ENCODE results near the gene ADRB2.
"Not testable (repeated sequence)": the region's sequence is repeated elsewhere in the genome, so short reads cannot be mapped to it uniquely, and the experiment has no call there.

ADRB2 gene

DNA sequence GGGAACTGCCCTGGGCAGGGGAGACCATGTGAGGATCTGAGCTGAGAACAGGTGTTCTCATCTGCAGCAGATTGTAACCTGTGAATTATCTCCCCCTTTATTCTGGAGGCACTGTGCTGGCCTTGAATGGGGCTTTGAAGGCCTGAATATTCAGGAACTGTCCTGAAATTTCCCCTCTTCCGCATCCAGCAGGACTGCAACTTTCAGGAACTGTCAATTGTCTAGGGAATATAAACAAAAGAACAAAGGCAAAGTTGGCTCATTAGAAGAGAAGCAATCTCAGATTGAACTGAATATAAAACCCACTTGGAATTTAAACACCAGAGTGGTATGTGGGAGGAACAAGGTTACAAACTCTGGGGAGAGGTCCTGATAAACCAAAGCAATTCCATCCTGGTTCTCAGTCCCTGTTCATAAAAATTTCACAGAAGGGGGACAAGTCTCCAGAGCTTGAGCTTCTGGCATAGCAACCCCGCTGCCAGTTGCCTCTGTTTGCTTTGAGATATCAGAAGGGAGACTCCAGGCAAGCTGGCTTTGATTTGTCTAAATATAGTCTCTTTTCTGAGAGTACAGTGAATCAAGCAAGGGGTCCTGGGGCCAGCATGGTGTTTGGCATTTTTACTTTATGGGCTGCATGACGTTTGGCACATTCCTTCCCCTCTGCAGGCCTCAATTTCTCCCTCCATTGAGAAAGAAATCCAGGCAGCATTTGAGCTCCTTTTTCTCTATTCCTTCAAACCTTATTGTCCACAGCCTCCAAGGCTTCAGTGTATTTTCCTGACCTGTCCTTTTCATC is 47.5 kb downstream of the ADRB2 start:
- TF ChIP-seq EZH2phosphoT487 (IDR thresholded peaks at IDR 0.05; ENCODE audit: borderline replicate concordance, low read length), result no peak
- Histone ChIP-seq H3K4me3 (ENCODE audit: low read length) (no peak overlapping the region), H3K9me3 (ENCODE audit: control insufficient read depth, insufficient read depth, low read length) (no peaks in the 10 kb centered on the region), H3K27ac (ENCODE audit: low read depth, low read length) (no peak overlapping the region), H3K4me2 (ENCODE audit: low read length) (no peak overlapping the region), H3K79me2 (ENCODE audit: control insufficient read depth, low read length) (no peaks in the 10 kb centered on the region), H3K9me2 (replicated peaks; ENCODE audit: control insufficient read depth, low read length) (no peaks in the 10 kb centered on the region), H3F3A (ENCODE audit: control insufficient read depth, insufficient read depth) (no peaks in the 10 kb centered on the region), H3K36me3 (ENCODE audit: control insufficient read depth, low read length) (no peaks in the 10 kb centered on the region), H3K27me3 (ENCODE audit: control insufficient read depth, low read length) (no peaks in the 10 kb centered on the region), H3K4me1 (ENCODE audit: control insufficient read depth, low read length) (no peaks in the 10 kb centered on the region), H4K20me1 (ENCODE audit: control insufficient read depth, insufficient read depth, low read depth, low read length) (no peaks in the 10 kb centered on the region)

DNA sequence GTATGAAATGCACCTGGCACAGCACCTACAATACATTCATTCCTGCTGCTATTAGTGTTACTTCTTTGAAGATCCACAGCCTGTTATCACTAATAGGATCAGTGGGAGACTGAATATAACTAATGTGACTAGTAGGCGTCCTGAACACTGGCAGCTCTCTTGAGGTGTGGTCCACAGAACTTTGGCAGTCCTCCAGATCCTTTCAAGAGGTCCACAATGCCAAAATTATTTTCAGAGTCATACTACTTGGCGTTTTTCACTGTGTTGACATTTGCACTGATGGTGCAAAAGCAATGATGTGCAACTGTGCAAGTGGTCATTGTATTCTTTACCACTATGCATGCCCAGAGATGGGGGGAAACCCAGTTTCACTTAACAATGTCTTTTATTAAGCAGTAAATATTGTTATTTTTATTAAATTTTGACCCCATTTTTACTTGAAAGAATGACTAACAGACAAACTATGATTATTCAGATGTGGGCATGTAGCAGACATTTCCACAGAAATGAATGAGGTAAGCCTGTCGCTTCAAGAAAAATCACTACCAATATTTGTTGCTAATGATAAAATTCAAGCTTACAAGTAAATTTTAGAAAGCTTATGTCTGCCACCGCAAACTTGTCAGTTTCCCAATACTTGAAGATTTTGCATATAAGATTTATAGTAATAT is 48.9 kb downstream of the ADRB2 start:
- TF ChIP-seq, protein P1, sequence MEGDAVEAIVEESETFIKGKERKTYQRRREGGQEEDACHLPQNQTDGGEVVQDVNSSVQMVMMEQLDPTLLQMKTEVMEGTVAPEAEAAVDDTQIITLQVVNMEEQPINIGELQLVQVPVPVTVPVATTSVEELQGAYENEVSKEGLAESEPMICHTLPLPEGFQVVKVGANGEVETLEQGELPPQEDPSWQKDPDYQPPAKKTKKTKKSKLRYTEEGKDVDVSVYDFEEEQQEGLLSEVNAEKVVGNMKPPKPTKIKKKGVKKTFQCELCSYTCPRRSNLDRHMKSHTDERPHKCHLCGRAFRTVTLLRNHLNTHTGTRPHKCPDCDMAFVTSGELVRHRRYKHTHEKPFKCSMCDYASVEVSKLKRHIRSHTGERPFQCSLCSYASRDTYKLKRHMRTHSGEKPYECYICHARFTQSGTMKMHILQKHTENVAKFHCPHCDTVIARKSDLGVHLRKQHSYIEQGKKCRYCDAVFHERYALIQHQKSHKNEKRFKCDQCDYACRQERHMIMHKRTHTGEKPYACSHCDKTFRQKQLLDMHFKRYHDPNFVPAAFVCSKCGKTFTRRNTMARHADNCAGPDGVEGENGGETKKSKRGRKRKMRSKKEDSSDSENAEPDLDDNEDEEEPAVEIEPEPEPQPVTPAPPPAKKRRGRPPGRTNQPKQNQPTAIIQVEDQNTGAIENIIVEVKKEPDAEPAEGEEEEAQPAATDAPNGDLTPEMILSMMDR (IDR thresholded peaks at IDR 0.05; ENCODE audit: low read depth, low read length, poor library complexity, severe bottlenecking), result no peak
- TF ChIP-seq EZH2phosphoT487 (IDR thresholded peaks at IDR 0.05; ENCODE audit: borderline replicate concordance, low read length), result no peak
- Histone ChIP-seq H3K9me3 (ENCODE audit: control insufficient read depth, insufficient read depth, low read length) (no peaks in the 10 kb centered on the region), H3K79me2 (ENCODE audit: control insufficient read depth, low read length) (no peaks in the 10 kb centered on the region), H3K4me2 (ENCODE audit: low read length) (no peak overlapping the region), H3K9me2 (replicated peaks; ENCODE audit: control insufficient read depth, low read length) (no peaks in the 10 kb centered on the region), H3K4me3 (ENCODE audit: low read length) (no peak overlapping the region), H3K36me3 (ENCODE audit: control insufficient read depth, low read length) (no peaks in the 10 kb centered on the region), H4K20me1 (ENCODE audit: control insufficient read depth, insufficient read depth, low read depth, low read length) (no peaks in the 10 kb centered on the region), H3K27ac (ENCODE audit: low read depth, low read length) (no peak overlapping the region), H3K4me1 (ENCODE audit: control insufficient read depth, low read length) (no peaks in the 10 kb centered on the region), H3F3A (ENCODE audit: control insufficient read depth, insufficient read depth) (no peaks in the 10 kb centered on the region), H3K27me3 (ENCODE audit: control insufficient read depth, low read length) (0 out of 2 replicates have a peak, but pooled peaks cover 4% of the 10 kb centered on the region)

DNA sequence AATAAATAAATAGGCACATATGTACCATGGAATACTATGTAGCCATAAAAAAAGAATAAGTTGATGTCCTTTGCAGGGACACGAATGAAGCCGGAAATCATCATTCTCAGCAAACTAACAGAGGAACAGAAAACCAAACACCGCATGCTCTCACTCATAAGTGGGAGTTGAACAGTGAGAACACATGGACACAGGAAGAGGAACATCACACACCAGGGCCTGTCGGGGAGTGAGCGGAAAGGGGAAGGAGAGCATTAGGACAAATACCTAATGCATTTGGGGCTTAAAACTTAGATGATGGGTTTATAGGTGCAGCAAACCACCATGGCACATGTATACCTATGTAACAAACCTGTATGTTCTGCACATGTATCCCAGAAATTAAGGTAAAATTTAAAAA is 51.0 kb downstream of the ADRB2 start:
- not testable (repeated sequence) for H3K27me3 ChIP-seq (ENCODE audit: control insufficient read depth, low read length); H3K79me2 ChIP-seq (ENCODE audit: control insufficient read depth, low read length); H3K9me3 ChIP-seq (ENCODE audit: control insufficient read depth, insufficient read depth, low read length); H3K9me2 ChIP-seq (replicated peaks; ENCODE audit: control insufficient read depth, low read length); H3K4me1 ChIP-seq (ENCODE audit: control insufficient read depth, low read length); H4K20me1 ChIP-seq (ENCODE audit: control insufficient read depth, insufficient read depth, low read depth, low read length); H3K36me3 ChIP-seq (ENCODE audit: control insufficient read depth, low read length); H3K4me3 ChIP-seq (ENCODE audit: low read length); H3F3A ChIP-seq (ENCODE audit: control insufficient read depth, insufficient read depth); H3K4me2 ChIP-seq (ENCODE audit: low read length); H3K27ac ChIP-seq (ENCODE audit: low read depth, low read length)
